ENCODE measurements around the gene FLAD1.

- TF ChIP-seq CTCF (conservative IDR thresholded peaks at IDR 0.05; ENCODE audit: low read depth, low read length) (no peak), EZH2 (IDR thresholded peaks at IDR 0.05; ENCODE audit: borderline replicate concordance, low read depth, low read length, poor library complexity, severe bottlenecking) (no peak)
Observed at GRCh38 chr1:154969860-154970452, 13.2 kb upstream of the FLAD1 start.
